ENCODE data around the gene ADARB1.

GRCh38 chr21:45209046-45209445 lies 134.7 kb downstream of the ADARB1 start:
- TF ChIP-seq CTCF (conservative IDR thresholded peaks at IDR 0.05) = no peak
- TF ChIP-seq ZFX (IDR thresholded peaks at IDR 0.05) = no peak

All from C4-2B (cell line).